Endodermal cell (in vitro differentiated cells): Measurements from ENCODE around the gene TARS3. TPM values are rescaled to one million over a fixed set of nuclear protein-coding genes. Genes with fewer than 3 reads are reported as not detected.
A peak's percentile ranks its signal among the peaks of the same experiment; 100 is the strongest.

Experiments used
- DNase-seq: peaks from one replicate; pipeline ENCODE4 v3.0.0-alpha.2; 2017
- H3K27ac ChIP-seq: 2 replicates; pipeline ENCODE4 v1.5.1; 2013; ENCODE audit warnings: mild to moderate bottlenecking, low read depth, low read length, moderate library complexity
- H3K27me3 ChIP-seq: 2 replicates; pipeline ENCODE4 v1.6.1; 2013; ENCODE audit warnings: mild to moderate bottlenecking, low read length, moderate library complexity; ENCODE audit not compliant: insufficient read depth, control insufficient read depth, poor library complexity, severe bottlenecking
- H3K36me3 ChIP-seq: 2 replicates; pipeline ENCODE4 v1.7.0; 2013; ENCODE audit warnings: mild to moderate bottlenecking, low read length, moderate library complexity; ENCODE audit not compliant: control insufficient read depth, insufficient read depth
- H3K4me1 ChIP-seq: one replicate; pipeline ENCODE4 v1.7.0; 2013; ENCODE audit warnings: low read length; ENCODE audit not compliant: control insufficient read depth, insufficient read depth
- H3K4me3 ChIP-seq: 2 replicates; pipeline ENCODE4 v1.5.1; 2013; ENCODE audit warnings: mild to moderate bottlenecking, low read length, moderate library complexity
- H3K9ac ChIP-seq: 2 replicates; pipeline ENCODE4 v1.6.1; 2013; ENCODE audit warnings: mild to moderate bottlenecking, low read length, moderate library complexity; ENCODE audit not compliant: poor library complexity, severe bottlenecking; ENCODE audit errors: extremely low read depth
- H3K9me3 ChIP-seq: 2 replicates; pipeline ENCODE4 v1.6.1; 2013; ENCODE audit warnings: mild to moderate bottlenecking, low read length, moderate library complexity; ENCODE audit not compliant: control insufficient read depth
- H3K27ac Mint-ChIP-seq: 2 replicates; pipeline ENCODE4 v1.8.0; 2020; ENCODE audit warnings: mixed read lengths
- H3K27me3 Mint-ChIP-seq: 2 replicates; pipeline ENCODE4 v1.8.0; 2021; ENCODE audit warnings: mild to moderate bottlenecking, mixed read lengths; ENCODE audit not compliant: insufficient read depth
- H3K36me3 Mint-ChIP-seq: 2 replicates; pipeline ENCODE4 v1.8.0; 2020; ENCODE audit warnings: low read depth, mixed read lengths
- H3K4me1 Mint-ChIP-seq: 2 replicates; pipeline ENCODE4 v1.8.0; 2020; ENCODE audit warnings: mixed read lengths
- H3K4me3 Mint-ChIP-seq: 2 replicates; pipeline ENCODE4 v1.8.0; 2020; ENCODE audit warnings: mild to moderate bottlenecking, moderate library complexity, mixed read lengths
- H3K9me3 Mint-ChIP-seq: 2 replicates; pipeline ENCODE4 v1.8.0; 2020; ENCODE audit warnings: mild to moderate bottlenecking, mixed read lengths
- CTCF ChIP-seq: fragments of 200-600 bp; sonication (generic); conservative IDR thresholded peaks from 2 replicates; pipeline ENCODE4 v1.5.0; 2021; ENCODE audit warnings: antibody characterized with exemption, mild to moderate bottlenecking
- WGBS, 2 experiments: methylation state at CpG; one replicate each; pipeline versions ENCODE4 v1.1.5 to v1.1.7; 2013; ENCODE audit warnings: missing lambda C conversion rate in 2 of 2, mixed read lengths in 1 of 2; ENCODE audit not compliant: insufficient coverage in 1 of 2, insufficient read length in 1 of 2; 5-methylcytosine and 5-hydroxymethylcytosine counted together
- total RNA-seq, 2 donors: library from RNA; stranded (reverse); fragmentation: NEBNext Ultra II Directional in 1 of 2; extraction: Animal tissue kit (Norgen Biotek cat#: 25700) in 1 of 2; gene quantifications; 2 replicates in 1 of 2; 3 replicates in 1 of 2; pipeline ENCODE4 v1.2.1, GENCODE V29; 2021

Gene TARS3
- total RNA-seq, 2 donors from 2014 or later = 11.7 to 13.6 TPM

GRCh38 chr15:101646672-101647071 is 77.6 kb downstream of the TARS3 start:
- Histone ChIP-seq H3K4me1 (no peaks in the 10 kb centered on the region), H3K27me3 (no peaks in the 10 kb centered on the region), H3K27ac (no peak overlapping the region), H3K36me3 (peaks cover 56% of the 10 kb centered on the region), H3K9me3 (no peaks in the 10 kb centered on the region), H3K9ac (no peak overlapping the region), H3K4me3 (no peak overlapping the region)
- Mint-ChIP-seq H3K4me3 (no peak overlapping the region), H3K27ac (no peak overlapping the region), H3K27me3 (no peaks in the 10 kb centered on the region), H3K9me3 (no peaks in the 10 kb centered on the region), H3K4me1 (peaks cover 5% of the 10 kb centered on the region), H3K36me3 (peaks cover 40% of the 10 kb centered on the region)
- 91 to 95% methylated on average over 7 to 8 of the region's 8 CpGs for WGBS, 2 experiments
- no peak for TF ChIP-seq CTCF
- DNase-seq = no peak

GRCh38 chr15:101642361-101642760 is 81.9 kb downstream of the TARS3 start:
- 86 to 90% methylated on average over 2 to 11 of the region's 11 CpGs for WGBS, 2 experiments
- Mint-ChIP-seq H3K27me3 (peaks cover 4% of the 10 kb centered on the region), H3K36me3 (peaks cover 53% of the 10 kb centered on the region), H3K9me3 (no peaks in the 10 kb centered on the region), H3K4me3 (no peak overlapping the region), H3K27ac (no peak overlapping the region), H3K4me1 (peaks cover 8% of the 10 kb centered on the region)
- no peaks in the 10 kb centered on the region for H3K9me3 ChIP-seq
- no peak overlapping the region for H3K27ac ChIP-seq
- DNase-seq = no peak
- no peaks in the 10 kb centered on the region for H3K27me3 ChIP-seq
- H3K4me3 ChIP-seq = no peak overlapping the region
- H3K4me1 ChIP-seq = no peaks in the 10 kb centered on the region
- H3K36me3 ChIP-seq = peaks cover 55% of the 10 kb centered on the region
- TF ChIP-seq CTCF = peak; percentile 24
- H3K9ac ChIP-seq = no peak overlapping the region

- Histone ChIP-seq H3K4me1 (no peaks in the 10 kb centered on the region), H3K27me3 (no peaks in the 10 kb centered on the region), H3K36me3 (peaks cover 50% of the 10 kb centered on the region), H3K9me3 (no peaks in the 10 kb centered on the region), H3K27ac (no peak overlapping the region), H3K4me3 (no peak overlapping the region), H3K9ac (no peak overlapping the region)
- WGBS, 2 experiments = 88 to 94% methylated on average over 1 of the region's 1 CpG
- Mint-ChIP-seq H3K36me3 (peaks cover 53% of the 10 kb centered on the region), H3K27ac (no peak overlapping the region), H3K4me1 (peaks cover 12% of the 10 kb centered on the region), H3K4me3 (no peak overlapping the region), H3K27me3 (peaks cover 4% of the 10 kb centered on the region), H3K9me3 (no peaks in the 10 kb centered on the region)
- no peak for DNase-seq
- TF ChIP-seq CTCF = no peak
These were observed 82.4 kb downstream of the TARS3 start for GRCh38 chr15:101641894-101642293.
